ENCODE results near the gene PITPNC1.
"Not testable (repeated sequence)": the region's sequence is repeated elsewhere in the genome, so short reads cannot be mapped to it uniquely, and the experiment has no call there.

The PITPNC1 gene

DNA sequence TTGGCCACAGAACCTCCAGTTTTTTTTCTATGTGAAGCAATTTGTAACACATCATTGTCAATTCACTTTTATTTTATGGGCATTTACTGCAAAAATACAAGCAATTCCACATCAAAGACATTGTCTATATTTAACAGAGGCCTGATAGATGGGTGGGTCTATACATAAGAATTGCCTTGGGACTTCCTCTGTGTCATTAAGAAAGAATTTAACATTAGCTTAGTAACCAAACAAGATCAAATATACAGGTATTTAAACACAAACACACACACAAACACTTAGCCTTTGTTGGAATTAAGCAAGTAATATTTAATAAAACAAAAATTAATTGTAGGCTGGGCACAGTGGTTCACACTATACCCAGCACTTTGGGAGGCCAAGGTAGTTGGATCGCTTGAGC, 4.3 kb upstream of the PITPNC1 start:
- DNase-seq: no peak

- DNase-seq: peak; percentile 70
Observed at GRCh38 chr17:67374329-67375053, 2.6 kb upstream of the PITPNC1 start.

DNA sequence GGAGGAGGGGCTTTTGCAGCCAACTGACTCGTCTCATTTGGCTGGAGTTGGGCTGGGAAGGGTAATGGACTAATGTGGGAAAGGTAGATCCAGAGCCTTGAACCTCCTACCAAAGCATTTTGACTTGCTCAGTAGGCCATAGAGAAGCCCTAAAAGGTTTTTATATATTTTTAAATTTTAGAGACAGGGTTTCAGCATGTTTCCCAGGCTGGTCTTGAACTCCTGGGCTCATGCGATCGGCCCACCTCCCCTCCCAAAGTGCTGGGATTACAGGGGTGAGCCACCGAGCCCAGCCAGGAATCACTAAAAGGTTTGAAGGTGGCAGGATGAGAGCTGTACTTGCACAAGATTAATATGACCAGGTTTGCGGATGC, 2.0 kb upstream of the PITPNC1 start:
- no peak for DNase-seq

DNA sequence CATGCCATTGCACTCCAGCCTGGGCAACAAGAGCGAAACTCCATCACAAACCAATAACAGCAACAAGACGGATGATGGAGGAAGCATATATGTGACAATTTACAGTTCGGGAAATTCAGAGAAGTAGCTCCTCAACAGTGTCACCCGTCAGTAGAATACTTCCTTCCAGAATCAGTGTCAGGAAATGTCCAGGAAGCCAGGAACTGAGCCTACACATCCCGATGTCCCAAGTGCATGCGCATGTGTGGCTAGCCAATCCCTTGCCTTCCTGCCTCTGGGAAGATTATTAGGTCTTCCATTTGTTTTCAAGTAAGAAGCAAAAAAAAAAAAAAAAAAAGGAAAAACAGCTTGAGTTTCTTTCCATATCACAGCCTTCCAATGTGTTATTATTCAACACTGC, 1.4 kb upstream of the PITPNC1 start:
- DNase-seq: no peak

DNA sequence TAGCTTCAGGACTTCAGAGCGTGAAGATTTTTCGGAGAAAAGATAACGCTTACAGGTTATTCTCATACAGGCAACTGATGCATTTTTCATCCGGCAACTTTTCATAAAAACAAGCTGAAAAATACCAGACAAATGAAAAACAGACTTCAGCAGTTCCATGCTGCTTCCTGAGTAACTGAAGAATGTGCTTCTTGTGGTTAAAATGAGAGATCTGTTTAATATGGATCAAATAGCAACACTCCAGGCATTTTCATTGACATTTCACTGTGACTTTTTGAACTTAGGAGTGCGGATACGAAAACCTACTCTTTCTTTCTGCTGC, 705 bp upstream of the PITPNC1 start:
- no peak for DNase-seq

GRCh38 chr17:67377488-67378453, 690 bp downstream of the PITPNC1 start:
- peak; percentile 17 for DNase-seq

GRCh38 chr17:67378454-67379250, 1.6 kb downstream of the PITPNC1 start:
- DNase-seq: peak; percentile 84

GRCh38 chr17:67379251-67379630, 2.2 kb downstream of the PITPNC1 start:
- no peak for DNase-seq

GRCh38 chr17:67381929-67382257, 4.8 kb downstream of the PITPNC1 start:
- no peak for DNase-seq

GRCh38 chr17:67385122-67385988, 8.3 kb downstream of the PITPNC1 start:
- no peak for DNase-seq

- DNase-seq: peak; percentile 16
Observed at GRCh38 chr17:67386965-67387551, 10.0 kb downstream of the PITPNC1 start.

DNA sequence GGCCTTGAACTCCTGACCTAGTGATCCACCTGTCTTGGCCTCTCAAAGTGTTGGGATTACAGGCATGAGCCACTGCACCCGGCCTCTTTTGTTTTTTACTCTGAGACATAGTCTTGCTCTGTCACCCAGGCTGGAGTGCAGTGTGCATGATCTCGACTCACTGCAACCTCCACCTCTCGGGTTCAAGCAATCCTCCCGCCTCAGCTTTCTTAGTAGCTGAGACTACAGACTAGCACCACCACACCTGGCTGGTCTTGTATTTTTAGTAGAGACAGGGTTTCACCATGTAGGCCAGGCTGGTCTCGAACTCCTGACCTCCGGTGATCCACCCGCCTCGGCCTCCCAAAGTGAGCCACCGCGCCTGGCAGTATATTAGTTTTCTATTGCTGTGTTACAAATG, 11.5 kb downstream of the PITPNC1 start:
- DNase-seq: not testable (repeated sequence)

GRCh38 chr17:67388986-67389385, 11.9 kb downstream of the PITPNC1 start:
- DNase-seq: no peak

- no peak for DNase-seq
Observed at GRCh38 chr17:67390006-67390645, 13.0 kb downstream of the PITPNC1 start.

GRCh38 chr17:67390646-67391361, 13.7 kb downstream of the PITPNC1 start:
- DNase-seq: peak; percentile 46

GRCh38 chr17:67392111-67392510, 15.0 kb downstream of the PITPNC1 start:
- DNase-seq: no peak

- DNase-seq: no peak
Observed at GRCh38 chr17:67393809-67394397, 16.8 kb downstream of the PITPNC1 start.

- DNase-seq: no peak
Observed at GRCh38 chr17:67399676-67400075, 22.6 kb downstream of the PITPNC1 start.

GRCh38 chr17:67400193-67400592, 23.1 kb downstream of the PITPNC1 start:
- DNase-seq: no peak

GRCh38 chr17:67401106-67401505, 24.0 kb downstream of the PITPNC1 start:
- DNase-seq: no peak

All from T1000 (cell line).